Erythroblast (primary cell): ENCODE results near the gene GRIFIN.

ENCODE experiments used
- GATA1 ChIP-seq: IDR thresholded peaks from 2 replicates; pipeline ENCODE4 v1.6.1; 2011; ENCODE audit warnings: low read depth, mild to moderate bottlenecking, control low read depth, low read length, moderate library complexity
- POLR2A ChIP-seq: IDR thresholded peaks from 2 replicates; pipeline ENCODE4 v1.6.1; 2011; ENCODE audit warnings: mild to moderate bottlenecking, low read length

GRCh38 chr7:2462731-2463130 lies 13.5 kb downstream of the GRIFIN start:
- TF ChIP-seq POLR2A (no peak), GATA1 (no peak)
